Transverse colon (tissue), 4 donors: ENCODE measurements around the gene PTPRC.

Source experiments
- CTCF ChIP-seq, 5 experiments: fragments of 200-600 bp in 3 of 5; fragments of 450-650 bp in 2 of 5; sonication (generic) in 3 of 5; IDR thresholded peaks; 1 replicate in 2 of 5; 2 replicates in 3 of 5; pipeline ENCODE4 v1.5.1; 2016 to 2017; ENCODE audit warnings: antibody characterized with exemption in 5 of 5, inconsistent platforms in 3 of 5, mild to moderate bottlenecking in 2 of 5, moderate library complexity in 1 of 5
- POLR2A ChIP-seq: fragments of 450-650 bp; IDR thresholded peaks from one replicate; pipeline ENCODE4 v1.6.1; 2016; ENCODE audit warnings: antibody characterized with exemption, mild to moderate bottlenecking, moderate library complexity
- POLR2AphosphoS5 ChIP-seq, 3 donors: sonication (generic); formaldehyde crosslinking; IDR thresholded peaks; one replicate each; pipeline ENCODE4 v1.6.1; 2016; ENCODE audit warnings: antibody characterized with exemption in 3 of 3

GRCh38 chr1:198676253-198676652 is 37.4 kb downstream of the PTPRC start:
- TF ChIP-seq POLR2A (no peak), CTCF (IDR thresholded peaks at IDR 0.05) (no peak), POLR2AphosphoS5 (IDR thresholded peaks at IDR 0.05) (no peak)
